HCT116 (cell line): Measurements from ENCODE around the gene GNB1. TPM values are rescaled to one million over a fixed set of nuclear protein-coding genes. Genes with fewer than 3 reads are reported as not detected.

Source experiments
- ATAC-seq: fragments of 200-7000 bp; cut with Tn5 transposase; 2 replicates; pipeline ENCODE4 v1.9.1; 2020; ENCODE audit warnings: mild to moderate bottlenecking, moderate library complexity
- BruUV-seq: library from RNA; stranded (reverse); fragments of 400-500 nt; replicated peaks from 2 replicates; lab custom pipeline; 2021; lab: Mats Ljungman, UMichigan
- CTCF ChIA-PET: fragments of 300-600 bp; sonication (Branson Sonifier 250); formaldehyde crosslinking; loops from one replicate; lab custom pipeline; 2021; ENCODE audit warnings: antibody characterized with exemption; lab: Charles Lee
- POLR2A ChIA-PET: fragments of 300-600, 350-600 bp; sonication (Branson Sonifier 250); formaldehyde crosslinking; loops from one replicate; lab custom pipeline; 2021; ENCODE audit warnings: antibody characterized with exemption; lab: Charles Lee
- RAD21 ChIA-PET, 2 experiments: fragments of 300-600 bp; sonication (Branson Sonifier 250); formaldehyde crosslinking; loops; one replicate each; lab custom pipeline; 2023; ENCODE audit warnings: low total read pairs in 2 of 2; ENCODE audit not compliant: uncharacterized antibody in 2 of 2, unreplicated experiment in 2 of 2, low non-redundant PET in 1 of 2; lab: Charles Lee
- DNase-seq: peaks from one replicate; pipeline ENCODE4 v3.0.0-alpha.2; 2010; ENCODE audit warnings: low read depth, low spot score
- H2AFZ ChIP-seq: fragments of 200-600 bp; shearing (Covaris generic), sonication (generic); 2 replicates; pipeline ENCODE4 v1.6.1; 2017; ENCODE audit warnings: low read depth, mixed run types, mixed read lengths, antibody characterized with exemption, low read length; ENCODE audit not compliant: poor library complexity, severe bottlenecking
- H3K27ac ChIP-seq: 2 replicates; pipeline ENCODE4 v1.5.1; 2012; ENCODE audit warnings: low read depth, low read length
- H3K27me3 ChIP-seq: fragments of 200-600 bp; sonication (generic); 2 replicates; pipeline ENCODE4 v1.6.1; 2016; ENCODE audit warnings: mixed run types, low read length, mixed read lengths; ENCODE audit not compliant: insufficient read depth
- H3K36me3 ChIP-seq, 2 experiments: fragments of 200-500 bp in 1 of 2; fragments of 200-600 bp in 1 of 2; sonication (Bioruptor generic) in 1 of 2; sonication (generic) in 1 of 2; 2 replicates each; pipeline versions ENCODE4 v1.5.1 to v1.6.1; 2014 to 2016; ENCODE audit warnings: low read length in 2 of 2, inconsistent platforms in 1 of 2, mixed read lengths in 1 of 2, mixed run types in 1 of 2; ENCODE audit not compliant: insufficient read depth in 2 of 2, control insufficient read depth in 1 of 2
- H3K4me1 ChIP-seq, 2 experiments: fragments of 200-600 bp in 1 of 2; sonication (generic) in 1 of 2; 2 replicates each; pipeline versions ENCODE4 v1.5.1 to v1.6.1; 2012 to 2017; ENCODE audit warnings: low read length in 2 of 2, inconsistent platforms in 1 of 2, mild to moderate bottlenecking in 1 of 2, mixed read lengths in 1 of 2, mixed run types in 1 of 2, moderate library complexity in 1 of 2; ENCODE audit not compliant: insufficient read depth in 2 of 2, control insufficient read depth in 1 of 2
- H3K4me2 ChIP-seq: fragments of 200-600 bp; sonication (generic); 2 replicates; pipeline ENCODE4 v1.6.1; 2017; ENCODE audit warnings: mixed run types, low read length, mixed read lengths
- H3K4me3 ChIP-seq, 2 experiments: fragments of 200-600 bp in 1 of 2; sonication (generic) in 1 of 2; replicated peaks in 1 of 2; 2 replicates each; pipeline ENCODE4 v1.5.1; 2011 to 2016; ENCODE audit warnings: low read length in 2 of 2, control low read depth in 1 of 2, low read depth in 1 of 2, mild to moderate bottlenecking in 1 of 2, mixed read lengths in 1 of 2, mixed run types in 1 of 2
- H3K79me2 ChIP-seq: fragments of 200-600 bp; sonication (generic); 2 replicates; pipeline ENCODE4 v1.6.1; 2017; ENCODE audit warnings: mild to moderate bottlenecking, mixed run types, low read length, moderate library complexity, mixed read lengths; ENCODE audit not compliant: insufficient read depth
- H3K9ac ChIP-seq: fragments of 200-600 bp; sonication (generic); 2 replicates; pipeline ENCODE4 v1.6.1; 2016; ENCODE audit warnings: low read length, mixed read lengths
- H3K9me2 ChIP-seq: fragments of 200-600 bp; sonication (generic), shearing (Covaris generic); 2 replicates; pipeline ENCODE4 v1.6.1; 2017; ENCODE audit warnings: mixed run types, mild to moderate bottlenecking, moderate library complexity; ENCODE audit not compliant: insufficient read depth
- H3K9me3 ChIP-seq, 2 experiments: fragments of 200-500 bp in 1 of 2; fragments of 200-600 bp in 1 of 2; sonication (Bioruptor generic) in 1 of 2; sonication (generic) in 1 of 2; 2 replicates each; pipeline ENCODE4 v1.6.1; 2014 to 2017; ENCODE audit warnings: low read length in 2 of 2, mixed read lengths in 2 of 2, inconsistent platforms in 1 of 2, low read depth in 1 of 2, mild to moderate bottlenecking in 1 of 2, mixed run types in 1 of 2, moderate library complexity in 1 of 2; ENCODE audit not compliant: control insufficient read depth in 1 of 2, insufficient read depth in 1 of 2
- H4K20me1 ChIP-seq: fragments of 200-600 bp; sonication (generic), shearing (Covaris generic); 2 replicates; pipeline ENCODE4 v1.6.1; 2017; ENCODE audit warnings: mixed run types, mild to moderate bottlenecking, moderate library complexity; ENCODE audit not compliant: insufficient read depth
- EGR1 ChIP-seq: IDR thresholded peaks from 2 replicates; pipeline ENCODE4 v1.6.1; 2012; ENCODE audit warnings: low read depth
- ELF1 ChIP-seq: IDR thresholded peaks from 2 replicates; pipeline ENCODE4 v1.6.1; 2012; ENCODE audit warnings: low read depth, borderline replicate concordance
- EZH2 ChIP-seq: fragments of 200-600 bp; sonication (generic); IDR thresholded peaks from 2 replicates; pipeline ENCODE4 v1.6.1; 2017; ENCODE audit warnings: antibody characterized with exemption, mixed run types
- EZH2phosphoT487 ChIP-seq: fragments of 200-600 bp; IDR thresholded peaks from 2 replicates; pipeline ENCODE4 v1.6.1; 2018; ENCODE audit warnings: antibody characterized with exemption, borderline replicate concordance
- FOSL1 ChIP-seq: IDR thresholded peaks from 2 replicates; pipeline ENCODE4 v1.6.1; 2012; ENCODE audit warnings: low read depth
- JUND ChIP-seq: IDR thresholded peaks from 2 replicates; pipeline ENCODE4 v1.6.1; 2012
- POLR2AphosphoS5 ChIP-seq: IDR thresholded peaks from 2 replicates; pipeline ENCODE4 v1.6.1; 2011; ENCODE audit warnings: mild to moderate bottlenecking, low read depth, low read length, moderate library complexity
- RAD21 ChIP-seq: IDR thresholded peaks from 2 replicates; pipeline ENCODE4 v1.6.1; 2012; ENCODE audit warnings: low read depth, mild to moderate bottlenecking
- REST ChIP-seq: IDR thresholded peaks from 2 replicates; pipeline ENCODE4 v1.6.1; 2012; ENCODE audit warnings: low read depth
- SIN3A ChIP-seq: IDR thresholded peaks from 2 replicates; pipeline ENCODE4 v1.6.1; 2012; ENCODE audit warnings: low read depth
- SP1 ChIP-seq: IDR thresholded peaks from 2 replicates; pipeline ENCODE4 v1.6.1; 2012; ENCODE audit warnings: low read depth
- TCF7L2 ChIP-seq: IDR thresholded peaks from 2 replicates; pipeline ENCODE4 v1.7.0; 2011; ENCODE audit warnings: borderline replicate concordance, inconsistent platforms; ENCODE audit not compliant: insufficient read depth, insufficient read length; ENCODE audit errors: extremely low read depth
- ZNF274 ChIP-seq: fragments of 200-500 bp; sonication (Bioruptor generic); IDR thresholded peaks from 2 replicates; pipeline ENCODE4 v1.6.1; 2014; ENCODE audit warnings: mild to moderate bottlenecking, low read depth, low read length, inconsistent platforms
- intact Hi-C: fragments of 100-400 bp; cut with micrococcal nuclease; formaldehyde crosslinking; loops from 2 replicates; pipeline ENCODE4 v1.10.0; 2022
- total RNA-seq: library from RNA; stranded (reverse); gene quantifications from one replicate; pipeline ENCODE4 v1.2.1, GENCODE V29; 2021; ENCODE audit not compliant: unreplicated experiment
- TF ChIP-seq, protein P1 (sequence below), 3 experiments: fragments of 200-600 bp in 1 of 3; sonication (generic) in 1 of 3; IDR thresholded peaks in 2 of 3; conservative IDR thresholded peaks in 1 of 3; 2 replicates each; pipeline ENCODE4 v1.5.1; 2012 to 2017; ENCODE audit warnings: low read depth in 2 of 3, low read length in 2 of 3, antibody characterized with exemption in 1 of 3, borderline replicate concordance in 1 of 3, control low read depth in 1 of 3, mild to moderate bottlenecking in 1 of 3, mixed read lengths in 1 of 3, mixed run types in 1 of 3, moderate library complexity in 1 of 3; ENCODE audit not compliant: insufficient read depth in 1 of 3
- TF ChIP-seq, protein P2 (sequence below): IDR thresholded peaks from 2 replicates; pipeline ENCODE4 v1.6.1; 2012

Gene GNB1
- total RNA-seq, 1 experiment from 2014 or later, result 371 TPM

DNA sequence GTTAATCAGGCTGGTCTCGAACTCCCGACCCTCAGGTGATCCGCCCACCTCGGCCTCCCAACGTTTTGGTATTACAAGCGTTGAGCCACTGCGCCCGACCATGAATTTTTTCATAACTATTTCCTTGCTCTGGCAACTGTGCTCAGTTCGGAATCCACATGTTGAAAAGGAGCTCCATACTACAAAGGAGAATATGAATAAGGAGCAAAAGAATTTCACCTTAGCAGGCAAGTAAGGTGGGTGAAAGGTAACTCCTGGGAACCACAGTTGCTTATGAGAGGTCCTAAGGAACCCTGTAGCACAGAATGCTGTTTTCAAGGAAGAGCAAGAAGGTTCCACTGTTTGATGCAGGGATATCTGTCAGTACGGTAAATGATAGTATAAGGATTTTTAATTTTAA is 82.7 kb downstream of the GNB1 start:
- DNase-seq (no peak), ATAC-seq (no peak)
- no peak overlapping the region for H3K27ac ChIP-seq
- H3K9ac ChIP-seq, result no peak overlapping the region
- H3K9me2 ChIP-seq, result no peaks in the 10 kb centered on the region
- H2AFZ ChIP-seq, result no peak overlapping the region
- ChIA-PET CTCF (no interaction called here), POLR2A (no interaction called here), RAD21 (interaction anchor here in 1 of 2 experiments (0.7 kb wide), 1 partner anchor 12 kb away, joined by 4 read pairs; no protein-coding TSS in a partner anchor)
- H3K27me3 ChIP-seq, result no peaks in the 10 kb centered on the region
- peaks cover 26% of the 10 kb centered on the region for H3K79me2 ChIP-seq
- H3K9me3 ChIP-seq, result no peaks in the 10 kb centered on the region
- H3K4me2 ChIP-seq, result no peak overlapping the region
- peaks cover 29 to 35% of the 10 kb centered on the region in 2 experiments; a peak in 3 of 4 replicates for H3K36me3 ChIP-seq
- no peak overlapping the region for H3K4me3 ChIP-seq
- no peaks in the 10 kb centered on the region for H3K4me1 ChIP-seq
- intact Hi-C loops, result no loop called here
- TF ChIP-seq TCF7L2 (no peak), RAD21 (no peak), EGR1 (no peak), REST (no peak), ELF1 (no peak), EZH2 (no peak), JUND (no peak), POLR2AphosphoS5 (no peak), ZNF274 (no peak), FOSL1 (no peak), SP1 (no peak), SIN3A (no peak), EZH2phosphoT487 (no peak)
- TF ChIP-seq, protein P1, sequence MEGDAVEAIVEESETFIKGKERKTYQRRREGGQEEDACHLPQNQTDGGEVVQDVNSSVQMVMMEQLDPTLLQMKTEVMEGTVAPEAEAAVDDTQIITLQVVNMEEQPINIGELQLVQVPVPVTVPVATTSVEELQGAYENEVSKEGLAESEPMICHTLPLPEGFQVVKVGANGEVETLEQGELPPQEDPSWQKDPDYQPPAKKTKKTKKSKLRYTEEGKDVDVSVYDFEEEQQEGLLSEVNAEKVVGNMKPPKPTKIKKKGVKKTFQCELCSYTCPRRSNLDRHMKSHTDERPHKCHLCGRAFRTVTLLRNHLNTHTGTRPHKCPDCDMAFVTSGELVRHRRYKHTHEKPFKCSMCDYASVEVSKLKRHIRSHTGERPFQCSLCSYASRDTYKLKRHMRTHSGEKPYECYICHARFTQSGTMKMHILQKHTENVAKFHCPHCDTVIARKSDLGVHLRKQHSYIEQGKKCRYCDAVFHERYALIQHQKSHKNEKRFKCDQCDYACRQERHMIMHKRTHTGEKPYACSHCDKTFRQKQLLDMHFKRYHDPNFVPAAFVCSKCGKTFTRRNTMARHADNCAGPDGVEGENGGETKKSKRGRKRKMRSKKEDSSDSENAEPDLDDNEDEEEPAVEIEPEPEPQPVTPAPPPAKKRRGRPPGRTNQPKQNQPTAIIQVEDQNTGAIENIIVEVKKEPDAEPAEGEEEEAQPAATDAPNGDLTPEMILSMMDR (IDR thresholded peaks at IDR 0.05 in 2 of 3, conservative IDR thresholded peaks at IDR 0.05 in 1 of 3; ENCODE audit: borderline replicate concordance in 1 of 3, insufficient read depth in 1 of 3, low read depth in 2 of 3, low read length in 2 of 3), result no peak
- TF ChIP-seq, protein P2, sequence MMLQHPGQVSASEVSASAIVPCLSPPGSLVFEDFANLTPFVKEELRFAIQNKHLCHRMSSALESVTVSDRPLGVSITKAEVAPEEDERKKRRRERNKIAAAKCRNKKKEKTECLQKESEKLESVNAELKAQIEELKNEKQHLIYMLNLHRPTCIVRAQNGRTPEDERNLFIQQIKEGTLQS, result no peak
- H4K20me1 ChIP-seq, result no peaks in the 10 kb centered on the region
- no TSS peak for BruUV-seq
